ENCODE results near the gene NFKBIA.

Gene NFKBIA

GRCh38 chr14:35408026-35408425, 3.5 kb upstream of the NFKBIA start:
- Histone ChIP-seq H3K9me3 (ENCODE audit: control insufficient read depth in 2 of 2, low read length in 2 of 2) (no peaks in the 10 kb centered on the region), H3K27me3 (ENCODE audit: control insufficient read depth in 1 of 2, insufficient read depth in 2 of 2, low read length in 2 of 2) (no peaks in the 10 kb centered on the region), H3K4me1 (ENCODE audit: control insufficient read depth, insufficient read depth, low read length) (peaks cover 22% of the 10 kb centered on the region), H3K9ac (ENCODE audit: low read length in 2 of 2) (no peak overlapping the region), H3K36me3 (ENCODE audit: control insufficient read depth in 2 of 2, insufficient read depth in 2 of 2, low read length in 2 of 2) (peaks cover 6 to 7% of the 10 kb centered on the region in 2 donors), H3K4me3 (ENCODE audit: low read length in 2 of 2) (no peak overlapping the region), H3K27ac (ENCODE audit: low read length) (no peak overlapping the region)

- H3K4me1 ChIP-seq (ENCODE audit: control insufficient read depth, insufficient read depth, low read length) = peaks cover 25% of the 10 kb centered on the region
- H3K27ac ChIP-seq (ENCODE audit: low read length) = no peak overlapping the region
- no peaks in the 10 kb centered on the region for H3K9me3 ChIP-seq (ENCODE audit: control insufficient read depth in 2 of 2, low read length in 2 of 2)
- H3K4me3 ChIP-seq (ENCODE audit: low read length in 2 of 2) = no peak overlapping the region
- no peak overlapping the region for H3K9ac ChIP-seq (ENCODE audit: low read length in 2 of 2)
- peaks cover 13 to 14% of the 10 kb centered on the region in 2 donors for H3K36me3 ChIP-seq (ENCODE audit: control insufficient read depth in 2 of 2, insufficient read depth in 2 of 2, low read length in 2 of 2)
- H3K27me3 ChIP-seq (ENCODE audit: control insufficient read depth in 1 of 2, insufficient read depth in 2 of 2, low read length in 2 of 2) = no peaks in the 10 kb centered on the region
Measured at GRCh38 chr14:35407306-35407630, 2.7 kb upstream of the NFKBIA start.

GRCh38 chr14:35406506-35407305, 2.2 kb upstream of the NFKBIA start:
- Histone ChIP-seq H3K27ac (ENCODE audit: low read length) (peak overlapping the region; percentile 98), H3K9me3 (ENCODE audit: control insufficient read depth in 2 of 2, low read length in 2 of 2) (no peaks in the 10 kb centered on the region), H3K4me3 (ENCODE audit: low read length in 2 of 2) (no peak overlapping the region), H3K4me1 (ENCODE audit: control insufficient read depth, insufficient read depth, low read length) (peaks cover 30% of the 10 kb centered on the region), H3K36me3 (ENCODE audit: control insufficient read depth in 2 of 2, insufficient read depth in 2 of 2, low read length in 2 of 2) (peaks cover 17 to 18% of the 10 kb centered on the region in 2 donors), H3K9ac (ENCODE audit: low read length in 2 of 2) (no peak overlapping the region), H3K27me3 (ENCODE audit: control insufficient read depth in 1 of 2, insufficient read depth in 2 of 2, low read length in 2 of 2) (no peaks in the 10 kb centered on the region)

GRCh38 chr14:35406090-35406489, 1.5 kb upstream of the NFKBIA start:
- no peaks in the 10 kb centered on the region for H3K27me3 ChIP-seq (ENCODE audit: control insufficient read depth in 1 of 2, insufficient read depth in 2 of 2, low read length in 2 of 2)
- peak overlapping the region; percentile 98 for H3K27ac ChIP-seq (ENCODE audit: low read length)
- no peaks in the 10 kb centered on the region for H3K9me3 ChIP-seq (ENCODE audit: control insufficient read depth in 2 of 2, low read length in 2 of 2)
- H3K9ac ChIP-seq (ENCODE audit: low read length in 2 of 2) = no peak overlapping the region
- peak overlapping the region in 1 of 2 donors; percentile 89 for H3K4me3 ChIP-seq (ENCODE audit: low read length in 2 of 2)
- peaks cover 36% of the 10 kb centered on the region for H3K4me1 ChIP-seq (ENCODE audit: control insufficient read depth, insufficient read depth, low read length)
- peaks cover 23 to 25% of the 10 kb centered on the region in 2 donors for H3K36me3 ChIP-seq (ENCODE audit: control insufficient read depth in 2 of 2, insufficient read depth in 2 of 2, low read length in 2 of 2)

GRCh38 chr14:35405304-35405996, 901 bp upstream of the NFKBIA start:
- H3K9ac ChIP-seq (ENCODE audit: low read length in 2 of 2) = peak overlapping the region; percentile 51 to 91
- H3K4me3 ChIP-seq (ENCODE audit: low read length in 2 of 2) = peak overlapping the region; percentile 89 to 92
- peaks cover 30% of the 10 kb centered on the region in 2 donors for H3K36me3 ChIP-seq (ENCODE audit: control insufficient read depth in 2 of 2, insufficient read depth in 2 of 2, low read length in 2 of 2)
- peaks cover 40% of the 10 kb centered on the region for H3K4me1 ChIP-seq (ENCODE audit: control insufficient read depth, insufficient read depth, low read length)
- H3K27me3 ChIP-seq (ENCODE audit: control insufficient read depth in 1 of 2, insufficient read depth in 2 of 2, low read length in 2 of 2) = no peaks in the 10 kb centered on the region
- peak overlapping the region; percentile 98 for H3K27ac ChIP-seq (ENCODE audit: low read length)
- no peaks in the 10 kb centered on the region for H3K9me3 ChIP-seq (ENCODE audit: control insufficient read depth in 2 of 2, low read length in 2 of 2)

GRCh38 chr14:35403603-35404448, 723 bp downstream of the NFKBIA start:
- Histone ChIP-seq H3K4me3 (ENCODE audit: low read length in 2 of 2) (peak overlapping the region; percentile 89 to 95), H3K27ac (ENCODE audit: low read length) (peak overlapping the region; percentile 98), H3K9ac (ENCODE audit: low read length in 2 of 2) (peak overlapping the region; percentile 91 to 97), H3K9me3 (ENCODE audit: control insufficient read depth in 2 of 2, low read length in 2 of 2) (no peaks in the 10 kb centered on the region), H3K27me3 (ENCODE audit: control insufficient read depth in 1 of 2, insufficient read depth in 2 of 2, low read length in 2 of 2) (no peaks in the 10 kb centered on the region), H3K36me3 (ENCODE audit: control insufficient read depth in 2 of 2, insufficient read depth in 2 of 2, low read length in 2 of 2) (peaks cover 36% of the 10 kb centered on the region in 2 donors), H3K4me1 (ENCODE audit: control insufficient read depth, insufficient read depth, low read length) (peaks cover 46% of the 10 kb centered on the region)

GRCh38 chr14:35403114-35403602, 1.4 kb downstream of the NFKBIA start:
- peak overlapping the region; percentile 97 for H3K27ac ChIP-seq (ENCODE audit: low read length)
- peaks cover 36% of the 10 kb centered on the region in 2 donors for H3K36me3 ChIP-seq (ENCODE audit: control insufficient read depth in 2 of 2, insufficient read depth in 2 of 2, low read length in 2 of 2)
- peak overlapping the region; percentile 87 to 95 for H3K4me3 ChIP-seq (ENCODE audit: low read length in 2 of 2)
- no peaks in the 10 kb centered on the region for H3K9me3 ChIP-seq (ENCODE audit: control insufficient read depth in 2 of 2, low read length in 2 of 2)
- no peaks in the 10 kb centered on the region for H3K27me3 ChIP-seq (ENCODE audit: control insufficient read depth in 1 of 2, insufficient read depth in 2 of 2, low read length in 2 of 2)
- peaks cover 46% of the 10 kb centered on the region for H3K4me1 ChIP-seq (ENCODE audit: control insufficient read depth, insufficient read depth, low read length)
- H3K9ac ChIP-seq (ENCODE audit: low read length in 2 of 2) = peak overlapping the region; percentile 79 to 95

GRCh38 chr14:35402323-35403113, 2.0 kb downstream of the NFKBIA start:
- peaks cover 51% of the 10 kb centered on the region for H3K4me1 ChIP-seq (ENCODE audit: control insufficient read depth, insufficient read depth, low read length)
- H3K36me3 ChIP-seq (ENCODE audit: control insufficient read depth in 2 of 2, insufficient read depth in 2 of 2, low read length in 2 of 2) = peaks cover 36% of the 10 kb centered on the region in 2 donors
- H3K27me3 ChIP-seq (ENCODE audit: control insufficient read depth in 1 of 2, insufficient read depth in 2 of 2, low read length in 2 of 2) = no peaks in the 10 kb centered on the region

GRCh38 chr14:35401422-35402265, 2.9 kb downstream of the NFKBIA start:
- Histone ChIP-seq H3K4me3 (ENCODE audit: low read length in 2 of 2) (peak overlapping the region; percentile 87 to 95), H3K36me3 (ENCODE audit: control insufficient read depth in 2 of 2, insufficient read depth in 2 of 2, low read length in 2 of 2) (peaks cover 36% of the 10 kb centered on the region in 2 donors), H3K9me3 (ENCODE audit: control insufficient read depth in 2 of 2, low read length in 2 of 2) (no peaks in the 10 kb centered on the region), H3K27ac (ENCODE audit: low read length) (peak overlapping the region; percentile 97), H3K9ac (ENCODE audit: low read length in 2 of 2) (peak overlapping the region; percentile 79 to 95), H3K4me1 (ENCODE audit: control insufficient read depth, insufficient read depth, low read length) (peaks cover 51% of the 10 kb centered on the region), H3K27me3 (ENCODE audit: control insufficient read depth in 1 of 2, insufficient read depth in 2 of 2, low read length in 2 of 2) (no peaks in the 10 kb centered on the region)

More at GRCh38 chr14:35402323-35403113, 2.0 kb downstream of the NFKBIA start:
- H3K27ac ChIP-seq (ENCODE audit: low read length) = peak overlapping the region; percentile 97
- H3K9me3 ChIP-seq (ENCODE audit: control insufficient read depth in 2 of 2, low read length in 2 of 2) = no peaks in the 10 kb centered on the region
- peak overlapping the region; percentile 79 to 95 for H3K9ac ChIP-seq (ENCODE audit: low read length in 2 of 2)
- H3K4me3 ChIP-seq (ENCODE audit: low read length in 2 of 2) = peak overlapping the region; percentile 87 to 95
